Ovary (tissue), 1 donor: Measurements from ENCODE around the gene SPAG8.

Experiments used
- EP300 ChIP-seq: sonication (generic); formaldehyde crosslinking; IDR thresholded peaks from one replicate; pipeline ENCODE4 v1.6.1; 2017; ENCODE audit warnings: antibody characterized with exemption
- POLR2A ChIP-seq: fragments of 450-650 bp; IDR thresholded peaks from one replicate; pipeline ENCODE4 v1.6.1; 2017; ENCODE audit warnings: antibody characterized with exemption, mild to moderate bottlenecking, moderate library complexity

DNA sequence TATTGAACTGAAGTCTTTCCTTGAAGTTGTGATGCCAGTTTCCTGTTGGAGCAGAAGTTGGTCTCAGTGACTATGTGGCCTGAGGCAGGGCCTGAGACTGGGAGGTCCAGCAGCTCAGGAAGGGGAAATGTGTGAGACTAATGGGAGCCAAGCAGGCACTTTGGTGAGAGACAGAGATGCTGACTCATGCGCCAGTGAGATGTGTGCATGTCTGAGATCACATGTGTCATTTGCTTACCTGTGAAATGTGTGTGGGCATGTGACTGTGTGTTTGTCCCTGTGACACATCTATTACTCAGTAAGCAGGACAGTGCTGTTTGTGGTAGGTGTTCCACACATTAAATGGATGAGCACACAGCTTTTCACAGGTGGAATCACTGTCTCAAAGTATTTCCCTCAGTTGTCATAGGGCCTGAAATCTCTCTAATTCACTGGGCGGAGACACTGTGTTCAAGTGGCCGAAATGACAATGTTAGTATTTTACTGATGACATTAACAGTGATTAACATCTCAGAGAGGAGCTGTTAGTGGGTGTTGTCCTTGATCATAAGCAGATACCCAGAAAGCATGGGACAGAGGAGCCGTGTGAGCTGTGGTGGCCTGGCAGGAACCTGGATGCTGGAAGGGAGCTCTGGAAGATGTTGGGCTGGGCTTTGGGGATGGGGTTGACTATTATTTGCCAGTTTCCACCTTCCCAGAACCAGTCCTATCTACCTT lies 13.2 kb downstream of the SPAG8 start:
- TF ChIP-seq POLR2A (no peak), EP300 (no peak)
